ENCODE results near the gene ROBO1. TPM values are rescaled to one million over a fixed set of nuclear protein-coding genes. Genes with fewer than 3 reads are reported as not detected.

Gene ROBO1
- total and polyA plus RNA-seq, 2 donors (not counting 3 experiments of a cell fraction or from before 2014, with no cell fraction given) = 5.9 to 14.2 TPM

DNA sequence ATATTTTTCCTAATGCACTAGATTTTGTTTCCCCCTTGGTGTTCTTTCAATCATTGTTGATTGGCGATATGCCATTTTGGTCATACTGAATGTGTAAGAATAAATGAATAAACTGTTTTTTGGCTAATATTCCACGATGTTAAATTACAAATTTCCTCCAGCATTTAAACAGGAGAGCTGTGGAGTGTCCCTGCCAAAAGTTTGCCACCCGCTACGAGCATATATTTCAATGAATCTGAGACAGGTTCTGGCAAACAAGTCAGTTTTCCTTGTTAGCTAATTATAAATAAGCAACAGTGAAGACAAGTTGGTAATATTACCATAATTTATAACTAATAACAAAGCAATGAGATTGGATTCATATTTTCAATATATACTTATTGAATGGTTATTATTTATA, 777.6 kb downstream of the ROBO1 start:
- Histone ChIP-seq H3K27me3 (ENCODE audit: control insufficient read depth in 2 of 2, insufficient read depth in 2 of 2, low read length in 2 of 2) (no peaks in the 10 kb centered on the region), H3K4me2 (ENCODE audit: insufficient read depth, low read length) (no peak overlapping the region), H3K4me3 (replicated peaks in 1 of 3; ENCODE audit: insufficient read depth in 1 of 3, low read depth in 1 of 3, low read length in 3 of 3) (no peak overlapping the region), H4K20me1 (replicated peaks; ENCODE audit: control insufficient read depth, extremely low read depth, insufficient read depth, low read length) (no peaks in the 10 kb centered on the region), H3K79me2 (ENCODE audit: control insufficient read depth, insufficient read depth, low read length) (no peaks in the 10 kb centered on the region), H3K9me1 (replicated peaks; ENCODE audit: control insufficient read depth, extremely low read depth, insufficient read depth, low read length) (no peaks in the 10 kb centered on the region), H2AFZ (ENCODE audit: low read depth, low read length) (no peak overlapping the region), H3K9me3 (replicated peaks; ENCODE audit: control insufficient read depth, insufficient read depth, low read length) (no peaks in the 10 kb centered on the region), H3K4me1 (ENCODE audit: control insufficient read depth, extremely low read depth, insufficient read depth, low read length) (peaks cover 6% of the 10 kb centered on the region), H3K36me3 (ENCODE audit: control insufficient read depth in 2 of 2, extremely low read depth in 1 of 2, insufficient read depth in 2 of 2, low read length in 2 of 2) (no peaks in the 10 kb centered on the region), H3K9ac (replicated peaks; ENCODE audit: extremely low read depth, insufficient read depth, low read length) (no peak overlapping the region), H3K27ac (ENCODE audit: insufficient read depth, low read depth, low read length) (no peak overlapping the region)
- DNase-seq (ENCODE audit: low read depth, low spot score) (no peak), FAIRE-seq (no peak)
- no TSS peak for BruUV-seq (replicated peaks)
- no peak for TF ChIP-seq MAX (IDR thresholded peaks at IDR 0.05; ENCODE audit: insufficient read depth, insufficient read length)
- no peak for TF ChIP-seq GATA2 (IDR thresholded peaks at IDR 0.05; ENCODE audit: insufficient read depth, insufficient read length, low read depth, low read length)
- TF ChIP-seq MYC (IDR thresholded peaks at IDR 0.05; ENCODE audit: low read depth, low read length) = no peak
- TF ChIP-seq FOS (IDR thresholded peaks at IDR 0.05; ENCODE audit: borderline replicate concordance, insufficient read depth, low read length) = no peak
- no peak for TF ChIP-seq EZH2 (IDR thresholded peaks at IDR 0.05; ENCODE audit: borderline replicate concordance, low read depth, low read length, severe bottlenecking)
- TF ChIP-seq, protein P1, sequence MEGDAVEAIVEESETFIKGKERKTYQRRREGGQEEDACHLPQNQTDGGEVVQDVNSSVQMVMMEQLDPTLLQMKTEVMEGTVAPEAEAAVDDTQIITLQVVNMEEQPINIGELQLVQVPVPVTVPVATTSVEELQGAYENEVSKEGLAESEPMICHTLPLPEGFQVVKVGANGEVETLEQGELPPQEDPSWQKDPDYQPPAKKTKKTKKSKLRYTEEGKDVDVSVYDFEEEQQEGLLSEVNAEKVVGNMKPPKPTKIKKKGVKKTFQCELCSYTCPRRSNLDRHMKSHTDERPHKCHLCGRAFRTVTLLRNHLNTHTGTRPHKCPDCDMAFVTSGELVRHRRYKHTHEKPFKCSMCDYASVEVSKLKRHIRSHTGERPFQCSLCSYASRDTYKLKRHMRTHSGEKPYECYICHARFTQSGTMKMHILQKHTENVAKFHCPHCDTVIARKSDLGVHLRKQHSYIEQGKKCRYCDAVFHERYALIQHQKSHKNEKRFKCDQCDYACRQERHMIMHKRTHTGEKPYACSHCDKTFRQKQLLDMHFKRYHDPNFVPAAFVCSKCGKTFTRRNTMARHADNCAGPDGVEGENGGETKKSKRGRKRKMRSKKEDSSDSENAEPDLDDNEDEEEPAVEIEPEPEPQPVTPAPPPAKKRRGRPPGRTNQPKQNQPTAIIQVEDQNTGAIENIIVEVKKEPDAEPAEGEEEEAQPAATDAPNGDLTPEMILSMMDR (IDR thresholded peaks at IDR 0.05; ENCODE audit: extremely low read depth in 1 of 2, insufficient read depth in 1 of 2, low read depth in 1 of 2, low read length in 2 of 2) = no peak
- TF ChIP-seq POLR2AphosphoS5 (IDR thresholded peaks at IDR 0.05; ENCODE audit: insufficient read depth, low read depth, low read length) = no peak
- no peak for TF ChIP-seq JUN (IDR thresholded peaks at IDR 0.05; ENCODE audit: borderline replicate concordance, insufficient read depth, insufficient read length, low read depth)
- CTCF ChIA-PET = interaction anchor here (1.4 to 2.6 kb wide), 4 partner anchors 22 to 333 kb away, joined by 5 to 47 read pairs (median 15); no protein-coding TSS in a partner anchor
- intact Hi-C loops (cut with micrococcal nuclease) = no loop called here
- POLR2A ChIA-PET = interaction anchor here (1.5 kb wide), 1 partner anchor 29 kb away, joined by 3 read pairs; no protein-coding TSS in a partner anchor
- dilution Hi-C loops (cut with MboI; ENCODE audit: extremely low pct_ligation_motif_present, low sequenced_read_pairs) = no loop called here

All from endothelial cell of umbilical vein (primary cell).